G401 (cell line): ENCODE measurements around the gene JPH2. TPM values are rescaled to one million over a fixed set of nuclear protein-coding genes. Genes with fewer than 3 reads are reported as not detected.

Experiments
- DNase-seq: peaks from one replicate; pipeline ENCODE4 v3.0.0-alpha.2; 2015; ENCODE audit warnings: low spot score
- in situ Hi-C: cut with HindIII; loops from 2 replicates; pipeline ENCODE4 v1.10.0; 2016; ENCODE audit warnings: low sequenced_read_pairs, mixed read lengths
- total RNA-seq: library from RNA; depleted of rRNA; stranded (reverse); fragments of >200 nt; shearing (Covaris generic); gene quantifications from 2 replicates; pipeline ENCODE4 v1.2.3, GENCODE V29; 2014

Gene JPH2
- total RNA-seq, 1 experiment from 2014 or later = 0.24 TPM

DNA sequence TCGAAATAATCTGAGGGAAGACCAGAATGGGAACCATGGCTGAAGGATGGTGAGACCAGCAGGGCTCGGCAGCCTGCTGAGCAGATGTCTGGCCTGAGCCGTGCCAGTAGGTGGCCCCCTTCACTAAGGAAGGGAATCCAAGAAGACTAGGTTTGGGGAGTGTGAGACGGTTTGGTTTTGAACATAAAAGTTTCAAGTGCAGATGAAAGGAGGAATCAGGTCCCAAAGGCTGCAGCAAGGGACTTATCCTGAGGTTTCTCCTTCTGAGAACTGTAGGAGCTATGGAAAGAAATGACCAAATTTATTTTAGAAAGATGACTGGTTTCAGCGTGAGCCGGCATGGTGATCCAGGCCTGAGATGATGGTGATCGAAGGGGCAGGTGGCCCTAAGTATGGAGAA is 28.1 kb upstream of the JPH2 start:
- DNase-seq = peak; percentile 84
- in situ Hi-C loops = no loop called here

DNA sequence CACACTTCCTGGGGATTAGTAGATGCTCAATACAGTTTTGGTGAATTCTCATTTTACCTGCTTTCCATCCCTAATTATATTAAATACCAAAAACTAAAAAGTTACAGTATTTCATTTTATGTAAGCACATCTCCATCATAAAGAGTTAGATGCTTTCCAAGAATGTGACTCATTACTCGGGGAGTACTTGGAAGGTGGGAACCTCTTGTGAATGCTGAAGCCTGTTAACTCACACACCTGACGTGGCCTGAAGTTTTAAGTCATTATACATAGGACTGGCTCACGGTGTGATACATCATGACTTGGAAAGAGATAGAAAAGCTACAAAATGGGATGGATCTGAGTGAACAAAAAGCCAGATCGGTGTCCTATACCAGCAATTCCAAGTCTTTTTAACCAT is 25.8 kb upstream of the JPH2 start:
- no peak for DNase-seq
- in situ Hi-C loops = no loop called here

DNA sequence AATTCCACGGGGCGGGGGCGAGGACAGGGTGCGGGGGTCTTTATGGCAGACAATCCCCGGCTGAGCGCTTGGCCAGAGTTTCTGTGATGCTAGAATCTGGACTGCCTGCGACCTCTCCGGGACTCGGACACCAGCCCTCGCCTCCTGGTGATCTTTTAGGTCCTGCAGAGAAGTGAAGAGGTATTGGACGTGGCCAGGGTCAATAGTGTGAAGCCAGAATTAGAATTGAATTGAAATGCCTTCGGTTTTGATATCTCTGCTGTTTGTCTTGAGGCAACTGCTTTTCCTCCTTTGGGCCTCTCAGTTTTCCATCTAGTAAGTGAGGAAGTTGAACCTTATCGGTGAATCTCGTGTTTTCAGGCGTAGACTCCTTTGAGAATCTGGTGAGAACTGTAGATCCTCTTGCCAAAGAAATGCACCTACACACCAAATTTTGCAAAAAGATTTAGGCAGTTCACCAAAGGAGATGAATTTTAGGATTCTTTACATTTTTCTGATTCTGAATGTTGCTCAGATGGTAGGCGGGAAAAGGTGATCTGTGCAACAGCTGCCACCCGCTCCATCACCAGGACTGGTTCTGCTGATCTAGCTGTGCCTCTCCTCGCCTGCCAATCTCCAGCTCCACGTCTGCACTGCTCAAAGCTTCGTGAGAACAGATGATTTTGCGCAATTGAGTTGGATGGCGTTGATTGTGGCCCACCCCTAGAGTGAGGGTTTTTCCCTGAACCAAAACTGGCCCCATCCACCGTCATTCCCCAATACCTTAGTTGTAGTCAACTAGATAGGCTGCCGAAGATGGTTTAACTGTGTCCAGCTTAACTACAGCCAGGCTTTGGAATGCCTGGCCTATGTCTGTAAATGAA is 24.4 kb upstream of the JPH2 start:
- in situ Hi-C loops = no loop called here

DNA sequence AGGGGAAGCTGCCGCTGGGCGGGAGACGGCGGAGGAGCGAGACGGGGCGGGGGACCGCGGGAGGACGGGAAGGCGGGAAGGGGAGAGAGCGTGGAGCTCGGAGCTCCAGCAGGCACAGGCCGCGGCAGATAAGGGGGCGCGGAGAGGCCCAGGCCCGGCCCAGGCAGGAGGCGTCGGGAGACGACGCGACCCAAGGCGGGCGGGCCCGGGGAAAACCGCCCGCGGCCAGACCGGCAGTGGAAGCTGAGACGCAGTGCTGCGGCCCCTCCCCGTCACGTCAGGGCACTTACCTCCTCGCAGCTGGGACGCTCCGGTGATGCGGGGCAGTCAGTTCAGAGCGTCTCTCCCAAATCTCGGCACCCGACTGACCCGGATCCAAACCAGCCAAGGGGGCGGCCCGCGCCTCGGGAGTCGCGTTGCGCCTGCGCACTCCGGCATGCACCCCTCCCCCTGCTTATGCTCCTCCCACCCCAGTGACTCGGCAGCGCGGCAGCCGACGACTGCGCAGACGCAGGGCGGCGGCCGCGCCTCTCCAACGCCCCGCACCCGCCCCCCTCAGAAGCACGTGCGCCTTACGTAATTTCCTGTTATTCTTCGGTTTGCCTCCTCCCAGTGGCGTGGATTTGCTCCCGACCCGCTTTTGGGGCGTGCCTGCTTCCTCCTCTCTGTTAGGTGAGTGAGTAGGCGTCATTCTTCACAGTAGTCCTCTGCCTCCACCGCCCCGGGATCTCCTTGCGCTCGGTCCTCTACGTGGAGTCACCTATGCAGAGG is 23.6 kb upstream of the JPH2 start, which contains the start of gene OSER1:
TSS of gene OSER1 (minus strand) at position 366 of the 771 bp plus-strand sequence. CDS start 3,814 bp downstream, outside the sequence.
- in situ Hi-C loops = no loop called here
- peak; percentile 99 for DNase-seq

More for the DNA sequence above, 24.4 kb upstream of the JPH2 start:
- DNase-seq = peak; percentile 59

DNA sequence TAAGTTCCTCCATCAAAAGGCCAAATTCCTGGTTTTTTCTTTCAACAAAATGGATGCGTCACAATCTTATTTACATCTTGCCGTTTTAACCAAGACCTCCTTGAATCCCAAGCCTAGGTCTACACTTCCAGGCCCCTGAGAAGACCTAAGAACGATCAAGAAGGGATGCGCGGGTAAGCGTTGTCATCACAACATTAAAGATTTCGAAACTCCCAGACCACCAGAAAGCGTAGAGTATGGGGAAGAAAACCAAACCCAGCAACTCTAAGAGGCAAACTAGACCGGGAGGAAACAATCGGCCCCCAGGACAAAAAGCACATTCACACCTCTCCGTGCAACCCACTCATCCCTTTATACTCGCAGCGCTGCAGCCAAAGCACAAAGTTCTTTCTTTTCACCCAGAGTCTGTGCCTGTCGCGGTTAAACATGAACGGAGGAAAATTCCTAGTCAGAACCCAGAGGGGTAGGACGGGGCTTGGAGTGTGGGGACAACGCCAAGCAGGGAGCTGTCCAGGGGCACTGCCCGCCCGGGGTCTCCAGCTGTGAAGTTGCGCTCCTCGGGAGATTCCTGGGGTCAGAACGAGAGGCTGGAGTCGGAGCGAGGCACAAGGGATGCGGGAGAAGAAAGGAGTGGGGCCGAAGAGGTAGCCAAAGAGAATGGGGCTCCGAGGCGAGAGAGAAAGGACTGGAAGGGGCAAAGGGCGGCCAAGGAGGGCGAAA is 22.9 kb upstream of the JPH2 start:
- in situ Hi-C loops = no loop called here
- no peak for DNase-seq

DNA sequence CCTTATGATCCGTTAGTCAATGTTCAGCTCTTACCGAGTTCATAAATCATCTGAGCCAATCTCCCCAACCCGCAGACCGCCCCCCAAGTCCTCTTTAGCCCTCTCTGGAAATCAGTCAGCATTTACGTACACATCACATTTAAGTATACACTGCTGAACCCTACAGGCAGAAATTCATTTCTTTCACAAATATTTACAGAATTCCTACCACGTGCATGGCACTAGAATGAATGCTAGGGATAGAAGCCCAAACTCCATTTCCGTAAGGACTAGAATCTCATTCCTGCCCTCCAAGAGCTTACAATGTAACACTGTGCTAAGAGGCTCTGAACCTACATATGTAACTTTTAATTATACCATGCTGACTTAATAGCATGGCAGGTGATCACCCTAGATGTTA is 21.8 kb upstream of the JPH2 start:
- DNase-seq = no peak
- in situ Hi-C loops = no loop called here

DNA sequence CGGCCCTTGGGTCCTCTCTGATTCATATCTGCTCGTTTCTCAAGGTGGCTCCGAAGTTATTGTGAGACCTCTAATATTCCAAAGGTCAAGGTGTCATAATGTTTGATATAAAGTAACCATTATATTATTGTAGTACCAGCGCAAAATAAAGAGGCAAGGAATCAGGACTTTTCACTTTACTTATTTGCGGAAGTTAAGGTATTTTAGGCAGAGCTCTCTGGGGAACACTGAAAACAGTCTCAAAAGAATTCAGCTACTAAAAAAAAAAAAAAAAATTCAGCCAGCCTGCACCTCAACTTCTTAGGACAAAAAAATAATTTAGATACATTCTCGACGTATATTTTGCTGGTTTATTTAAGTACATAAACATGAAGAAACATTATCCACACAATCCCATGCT is 21.2 kb upstream of the JPH2 start:
- in situ Hi-C loops = no loop called here
- DNase-seq = no peak

DNA sequence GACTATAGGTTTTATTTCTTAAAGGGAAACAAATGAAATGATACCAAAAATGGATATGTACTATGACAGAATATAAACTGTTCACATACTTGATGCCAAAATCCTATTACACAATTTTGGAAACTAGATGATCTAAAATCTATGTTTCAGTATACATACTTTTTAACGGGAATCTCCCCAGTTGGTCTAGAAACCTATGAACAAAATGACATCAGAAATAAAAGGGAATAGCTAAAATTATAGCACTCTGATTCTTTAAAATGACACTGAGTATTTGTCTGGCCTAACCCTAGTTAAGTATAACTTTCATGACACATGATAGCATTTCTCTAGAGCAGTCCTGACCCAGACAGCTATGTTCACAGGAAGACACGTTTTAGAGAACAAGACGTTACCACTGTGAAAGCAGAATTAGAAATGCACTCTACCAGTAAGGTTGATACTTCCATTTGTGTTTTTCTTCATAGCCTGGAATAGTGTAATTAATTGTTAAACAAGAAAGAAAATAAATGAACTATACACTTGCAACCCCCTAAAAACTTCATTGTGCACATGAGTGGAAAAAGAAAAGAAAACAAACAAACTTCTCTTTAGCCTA is 20.2 kb upstream of the JPH2 start:
- in situ Hi-C loops = no loop called here
- no peak for DNase-seq

DNA sequence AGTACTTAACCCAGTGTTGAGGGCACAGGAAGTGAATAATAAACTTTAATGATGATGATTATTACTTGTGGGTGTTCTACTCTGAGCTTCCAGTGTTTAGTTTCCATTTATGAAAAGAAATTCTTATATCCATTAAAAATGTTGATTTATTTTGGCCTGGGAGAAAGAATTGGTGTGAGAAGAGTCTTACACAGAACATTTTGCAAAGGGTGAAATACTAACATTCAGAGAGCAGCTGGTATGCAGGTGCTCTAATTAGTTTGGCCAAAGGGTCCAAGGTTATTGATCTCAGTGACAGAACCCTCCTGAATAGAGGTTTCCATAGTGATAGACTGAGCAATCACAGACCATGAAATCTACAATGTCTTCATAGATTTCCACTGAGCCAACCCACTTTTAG is 19.1 kb upstream of the JPH2 start:
- in situ Hi-C loops = no loop called here
- DNase-seq = no peak

DNA sequence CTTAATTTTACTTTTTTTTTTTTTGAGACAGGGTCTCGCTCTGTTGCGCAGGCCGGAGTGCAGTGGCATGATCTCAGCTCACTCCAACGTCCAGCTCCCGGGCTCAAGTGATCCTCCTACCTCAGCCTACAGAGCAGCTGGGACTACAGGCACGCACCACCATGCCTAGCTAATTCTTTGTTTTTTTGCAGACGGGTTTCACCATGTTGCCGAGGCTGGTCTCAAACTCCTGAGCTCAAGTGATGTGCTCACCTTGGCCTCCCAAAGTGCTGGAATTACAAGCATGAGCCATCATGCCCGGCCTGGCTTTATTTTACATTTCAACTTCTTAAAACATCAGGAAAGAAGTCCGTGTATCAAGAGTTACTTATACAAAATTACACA is 17.8 kb upstream of the JPH2 start:
- no peak for DNase-seq
- in situ Hi-C loops = no loop called here

DNA sequence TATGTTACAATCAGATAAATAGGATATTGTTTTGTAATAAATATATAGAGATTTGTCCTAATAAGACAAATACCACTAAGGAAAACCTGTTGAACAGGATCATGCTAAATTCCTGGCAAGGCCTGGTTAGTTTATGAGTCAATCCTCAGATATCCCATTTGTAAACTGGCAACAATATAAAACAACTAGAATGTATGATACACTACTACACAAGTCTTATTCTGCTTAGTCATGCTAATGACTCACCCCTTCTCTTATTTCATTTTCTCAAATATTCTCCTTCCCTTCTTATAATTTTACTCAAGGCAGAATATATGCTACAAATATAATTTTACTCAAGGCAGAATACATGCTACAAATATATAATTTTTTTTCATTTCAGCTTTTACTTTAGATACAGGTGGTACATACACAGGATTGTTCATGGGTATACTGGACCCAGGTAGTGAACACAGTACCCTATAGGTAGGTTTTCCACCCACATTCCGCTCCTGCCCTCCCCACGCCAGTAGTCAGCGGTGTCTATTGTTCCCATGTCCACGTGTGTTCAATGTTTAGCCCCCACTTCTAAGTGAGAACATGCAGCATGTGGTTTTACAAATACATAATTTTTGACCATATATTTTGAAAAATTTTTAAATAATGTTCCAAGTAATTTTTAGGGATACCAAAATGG is 17.3 kb upstream of the JPH2 start:
- no peak for DNase-seq
- in situ Hi-C loops = no loop called here

DNA sequence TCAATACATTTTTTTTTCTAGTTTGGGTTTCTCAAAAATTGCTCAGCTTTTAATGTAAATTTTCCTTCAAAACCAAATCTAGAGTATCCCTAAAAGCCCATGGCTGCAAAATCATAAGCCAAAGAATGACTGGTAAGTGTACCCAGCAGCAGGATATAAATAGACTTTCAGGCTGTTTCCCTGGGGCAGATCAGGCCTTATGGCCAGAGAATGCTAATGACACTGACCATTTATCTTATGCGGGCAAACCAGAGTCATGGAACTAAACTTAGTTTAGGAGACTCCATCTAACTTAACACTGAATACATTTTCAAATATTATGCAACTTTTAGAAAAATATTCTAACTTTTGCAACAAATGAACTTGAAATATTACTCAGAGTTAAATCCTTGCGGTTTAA is 16.2 kb upstream of the JPH2 start:
- DNase-seq = no peak
- in situ Hi-C loops = no loop called here

DNA sequence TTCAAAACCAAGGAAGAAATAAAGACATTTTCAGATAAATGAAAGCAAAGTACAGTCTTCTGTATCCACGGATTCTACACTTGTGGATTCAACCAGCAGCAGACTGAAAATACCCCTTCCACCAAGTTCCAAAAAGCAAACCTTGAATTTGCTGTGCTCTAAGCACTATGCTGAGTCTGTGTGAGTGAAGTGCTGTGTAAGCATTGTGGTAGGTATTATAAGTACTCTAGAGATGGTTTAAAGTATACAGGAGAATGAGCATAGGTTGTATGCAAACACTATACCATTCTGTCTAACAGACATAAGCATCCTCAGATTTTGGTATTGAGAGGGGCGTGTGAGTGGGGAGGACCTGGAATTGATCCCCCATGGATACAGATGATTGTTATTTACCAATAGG is 14.0 kb upstream of the JPH2 start:
- DNase-seq = no peak
- in situ Hi-C loops = no loop called here

DNA sequence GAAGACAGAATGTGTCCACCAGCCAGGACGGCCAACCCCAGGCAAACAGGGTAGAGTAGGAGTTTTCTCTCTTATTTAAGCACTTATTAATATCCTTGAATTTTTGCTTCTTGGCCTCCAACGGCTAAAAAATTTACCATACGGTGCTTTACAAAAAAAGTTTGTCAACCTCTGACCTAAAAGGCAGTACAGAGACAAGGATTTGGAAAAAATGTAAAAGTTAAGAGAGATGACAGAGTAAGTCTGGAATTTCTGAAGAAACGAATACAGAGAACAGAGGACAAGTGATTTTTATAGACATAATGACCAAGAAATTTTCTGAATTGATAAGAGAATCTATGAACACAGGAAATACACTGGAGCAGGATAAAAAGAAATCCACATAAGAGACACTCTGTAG is 13.4 kb upstream of the JPH2 start:
- DNase-seq = no peak
- in situ Hi-C loops = no loop called here

DNA sequence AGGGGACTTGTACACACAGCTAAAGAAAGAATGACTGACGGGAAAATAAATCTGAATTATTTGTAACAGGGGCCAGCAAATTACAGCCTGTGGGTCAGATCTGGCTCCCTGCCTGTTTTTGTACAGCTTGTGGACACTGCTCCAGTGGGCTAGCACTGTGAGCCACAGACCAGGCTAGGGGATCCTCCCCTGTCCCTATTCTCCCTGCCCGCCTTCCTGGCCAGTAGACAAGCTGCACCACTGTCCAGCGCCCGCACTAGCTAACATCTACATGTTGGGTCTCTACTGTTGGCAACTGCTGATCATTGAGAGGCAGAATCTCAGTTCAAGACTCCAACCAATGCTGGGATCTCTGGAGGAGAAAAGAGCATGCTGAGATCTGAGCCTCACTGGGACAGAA is 12.9 kb upstream of the JPH2 start:
- in situ Hi-C loops = loop anchor here (10.0 kb wide), 1 partner anchor 195 kb away; no protein-coding TSS in a partner anchor
- no peak for DNase-seq

DNA sequence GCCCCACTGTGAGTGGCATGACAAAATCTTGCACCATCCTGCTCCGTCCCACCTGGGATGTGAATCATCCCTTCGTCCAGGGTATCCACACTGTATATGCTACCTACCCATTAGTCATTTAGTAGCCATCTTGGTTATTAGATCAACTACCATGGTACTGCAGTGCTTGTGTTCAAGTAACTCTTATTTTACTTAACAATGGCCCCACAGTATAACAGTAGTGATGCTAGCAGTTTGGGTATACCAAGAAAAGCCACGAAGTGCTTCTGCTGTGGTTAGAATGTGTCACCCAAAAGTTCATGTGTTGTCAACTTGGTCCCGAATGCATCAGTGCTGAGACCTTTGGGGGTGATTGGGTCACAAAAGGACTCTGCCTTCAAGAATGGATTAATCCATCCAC is 11.9 kb upstream of the JPH2 start:
- no peak for DNase-seq
- in situ Hi-C loops = loop anchor here (10.0 kb wide), 1 partner anchor 196 kb away; no protein-coding TSS in a partner anchor

DNA sequence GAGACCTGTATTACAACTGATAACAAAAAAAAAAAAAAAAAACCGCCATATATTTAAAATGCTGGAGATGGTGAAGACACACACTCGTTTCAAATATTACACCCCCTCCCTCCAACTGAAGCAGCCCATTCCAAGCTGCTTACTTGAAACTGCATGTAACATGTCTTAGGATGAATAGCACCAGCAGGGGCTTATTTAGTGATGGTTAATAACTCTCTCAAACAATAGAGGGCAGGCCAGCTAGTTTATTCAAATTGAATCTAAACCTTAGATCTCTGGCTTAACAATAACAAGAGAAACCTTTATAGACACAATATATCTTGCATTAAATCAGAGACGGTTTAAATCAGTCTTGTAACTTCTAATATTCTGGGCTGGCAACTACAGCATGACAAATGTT is 9.3 kb upstream of the JPH2 start:
- no peak for DNase-seq
- in situ Hi-C loops = loop anchor here (10.0 kb wide), 1 partner anchor 199 kb away; no protein-coding TSS in a partner anchor

DNA sequence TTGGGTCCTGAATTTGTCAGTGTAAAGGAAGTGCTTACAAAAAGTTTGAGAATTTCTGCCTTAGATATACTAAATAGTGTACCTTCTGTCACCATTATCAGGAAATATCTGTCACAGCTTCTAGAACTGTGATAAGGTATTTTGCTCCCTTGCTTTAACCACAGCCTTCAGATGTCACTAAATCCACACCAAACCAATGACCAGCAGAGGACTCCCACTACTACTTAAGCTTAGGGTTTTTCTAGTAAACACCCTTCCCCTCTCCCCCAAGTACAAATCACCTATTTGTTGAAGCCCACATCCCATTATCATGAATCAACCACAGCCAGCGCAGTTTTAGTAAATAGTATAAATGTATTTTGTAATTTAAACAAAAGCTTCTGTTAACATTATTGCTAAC is 8.6 kb upstream of the JPH2 start:
- in situ Hi-C loops = loop anchor here (10.0 kb wide), 1 partner anchor 199 kb away; no protein-coding TSS in a partner anchor
- DNase-seq = no peak

DNA sequence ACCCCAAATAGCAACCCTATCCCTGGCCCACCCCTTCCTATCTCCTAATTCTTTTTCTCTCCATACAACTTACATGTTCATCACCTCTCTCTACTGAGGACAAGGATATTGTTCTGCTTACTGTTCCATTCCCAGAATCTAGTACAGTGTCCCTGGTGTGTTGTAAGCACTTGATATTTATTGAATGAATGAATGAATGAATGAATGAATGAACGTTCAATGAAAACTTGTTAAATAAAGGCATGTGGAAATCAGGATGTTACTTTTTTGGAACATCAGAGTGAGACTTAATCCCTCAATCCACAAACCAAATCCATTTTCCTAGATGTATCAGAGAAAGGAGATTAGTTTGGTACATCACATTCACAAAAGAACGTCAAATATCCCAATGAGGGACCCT is 6.8 kb upstream of the JPH2 start:
- in situ Hi-C loops = loop anchor here (10.0 kb wide), 1 partner anchor 201 kb away; no protein-coding TSS in a partner anchor
- no peak for DNase-seq
